GM19025 (cell line): ENCODE data around the gene CDKL1.
A peak's percentile ranks its signal among the peaks of the same experiment; 100 is the strongest.

Experiments
- ATAC-seq: cut with Tn5 transposase; IDR thresholded peaks from one replicate; pipeline ENCODE4 v1.9.1; 2021; ENCODE audit warnings: mild to moderate bottlenecking, low read depth, moderate library complexity; ENCODE audit not compliant: unreplicated experiment

Gene CDKL1

DNA sequence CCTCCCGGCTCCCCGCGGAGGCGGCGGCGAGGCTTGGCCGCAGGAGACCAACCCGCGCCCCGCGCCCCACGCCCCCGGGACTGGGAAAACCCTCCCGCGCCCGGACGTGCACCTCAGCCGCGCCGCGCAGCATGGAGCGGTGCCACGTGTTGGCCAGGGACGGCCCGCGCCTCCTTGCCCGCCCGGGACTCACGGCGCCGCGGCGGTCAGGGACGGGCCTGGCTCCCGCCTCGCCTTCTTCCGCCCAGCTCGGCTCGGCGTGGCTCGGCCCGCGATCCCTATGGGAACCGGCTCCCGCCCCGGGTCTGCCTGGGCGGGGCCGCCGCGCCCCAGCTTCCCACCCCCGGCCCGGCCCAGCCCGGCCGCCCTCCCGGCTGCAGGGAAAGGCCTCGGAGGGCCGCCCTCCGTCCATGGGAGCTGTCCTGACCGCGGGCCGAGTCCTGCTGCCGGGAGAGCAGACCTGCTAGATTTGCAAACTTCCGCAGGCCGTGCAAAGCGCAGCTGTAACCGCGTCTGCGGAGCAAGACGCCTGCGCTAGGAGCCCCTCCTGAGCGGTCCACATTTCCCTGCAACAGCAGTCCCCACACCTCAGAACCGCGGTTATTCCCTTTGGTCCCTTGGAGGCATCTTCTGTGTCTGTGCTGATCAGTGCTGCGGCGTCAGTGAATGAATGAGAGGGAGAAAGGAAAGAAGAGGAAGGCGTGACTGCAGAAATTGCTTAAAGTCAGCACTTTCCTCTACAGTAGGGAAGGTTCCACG is at the start of gene CDKL1:
Gene CDKL1 (minus strand): TSS at position 251 of the 759 bp plus-strand sequence. CDS start 1,013 bp downstream, outside the sequence.
- peak; percentile 60 for ATAC-seq

DNA sequence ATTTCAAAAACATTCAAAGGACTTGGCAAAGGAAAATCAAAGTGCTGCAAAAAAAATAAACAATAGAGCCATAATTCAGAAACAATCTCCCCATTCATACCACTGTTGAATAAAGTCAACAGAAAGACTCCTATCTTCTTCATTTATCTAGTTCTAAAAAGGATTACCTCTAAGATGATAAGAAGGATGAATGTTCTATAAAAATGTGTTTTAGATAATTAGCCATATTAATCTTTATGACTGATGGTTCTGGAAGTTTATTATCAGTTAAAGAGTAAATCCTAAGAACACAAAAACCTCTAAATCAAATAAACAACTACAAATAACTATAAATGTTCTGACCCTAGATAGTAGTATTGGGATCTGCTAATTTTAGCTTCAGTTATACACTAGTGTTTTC is 37.8 kb upstream of the CDKL1 start:
- no peak for ATAC-seq

DNA sequence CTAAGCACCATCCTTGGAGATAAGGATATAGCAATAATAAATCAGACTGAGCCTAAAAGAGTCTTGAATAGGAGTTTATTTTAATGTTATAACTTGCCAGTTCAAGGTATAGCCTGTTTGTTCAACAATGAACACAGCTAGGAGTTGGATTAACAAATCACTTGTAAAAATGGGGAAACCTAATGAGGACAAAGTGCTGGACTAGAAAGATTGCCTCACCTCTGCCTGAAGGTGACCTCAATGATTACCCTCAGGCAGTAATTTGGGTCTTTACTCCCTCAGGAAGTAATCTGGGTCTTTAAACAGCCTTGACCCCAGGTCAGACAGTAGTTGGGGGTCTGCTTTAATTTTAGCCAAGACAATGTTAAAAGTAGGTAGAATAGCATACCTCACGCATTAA is 35.5 kb upstream of the CDKL1 start:
- no peak for ATAC-seq

DNA sequence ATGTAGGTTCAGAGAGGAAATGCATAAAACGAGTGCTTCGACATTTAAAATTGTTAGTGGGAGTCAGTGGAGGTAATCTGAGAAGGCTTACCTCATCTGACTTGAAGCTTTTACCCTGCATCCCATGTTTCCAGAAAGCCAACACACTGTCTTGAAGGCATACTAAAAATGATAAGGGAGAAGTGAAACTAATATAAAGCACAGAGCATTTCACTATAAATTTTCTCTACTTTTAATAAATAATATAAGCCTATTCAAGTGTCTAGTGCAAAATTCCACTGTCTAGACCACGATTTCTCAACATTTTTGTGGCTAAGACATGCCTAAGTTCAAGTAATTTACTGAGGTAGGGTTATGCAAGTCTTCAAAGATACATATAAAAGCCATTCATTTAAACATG is 29.1 kb upstream of the CDKL1 start:
- ATAC-seq = no peak

DNA sequence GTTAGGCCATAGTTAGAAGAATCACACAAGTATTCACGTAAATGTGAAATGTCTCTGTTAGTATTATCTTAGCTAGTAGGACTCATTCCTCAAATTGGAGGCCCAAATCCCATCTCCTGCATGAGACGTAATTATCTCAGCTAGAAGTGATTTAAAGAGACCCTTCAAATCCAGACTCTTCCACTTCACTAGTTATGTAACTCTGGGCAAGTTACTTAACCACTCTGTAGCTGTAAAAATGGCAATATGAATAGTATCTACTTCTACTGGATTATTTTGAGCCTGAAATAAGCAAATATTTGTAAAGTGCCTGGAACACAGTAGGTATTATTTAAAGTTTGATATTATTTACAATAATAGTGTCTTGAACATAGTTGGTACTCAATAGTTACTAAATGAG is 28.4 kb upstream of the CDKL1 start:
- no peak for ATAC-seq

DNA sequence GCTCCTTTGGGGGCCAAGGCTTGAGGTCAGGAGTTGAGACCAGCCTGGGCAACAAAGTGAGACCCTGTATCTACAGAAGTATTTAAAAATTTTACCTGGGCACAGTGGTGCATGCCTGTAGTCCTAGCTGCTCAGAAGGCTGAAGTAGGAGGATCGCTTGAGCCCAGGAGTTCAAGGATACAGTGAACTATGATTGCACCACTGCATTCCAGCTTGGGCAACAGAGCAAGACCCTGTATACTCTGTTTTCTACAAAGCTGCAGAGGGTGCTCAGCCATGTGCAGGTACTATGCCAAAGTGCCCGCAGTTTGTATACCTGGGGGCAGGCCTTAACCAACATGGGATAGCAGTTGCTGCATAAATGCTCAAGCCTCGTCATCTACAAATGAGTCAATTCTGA is 26.8 kb upstream of the CDKL1 start:
- no peak for ATAC-seq

DNA sequence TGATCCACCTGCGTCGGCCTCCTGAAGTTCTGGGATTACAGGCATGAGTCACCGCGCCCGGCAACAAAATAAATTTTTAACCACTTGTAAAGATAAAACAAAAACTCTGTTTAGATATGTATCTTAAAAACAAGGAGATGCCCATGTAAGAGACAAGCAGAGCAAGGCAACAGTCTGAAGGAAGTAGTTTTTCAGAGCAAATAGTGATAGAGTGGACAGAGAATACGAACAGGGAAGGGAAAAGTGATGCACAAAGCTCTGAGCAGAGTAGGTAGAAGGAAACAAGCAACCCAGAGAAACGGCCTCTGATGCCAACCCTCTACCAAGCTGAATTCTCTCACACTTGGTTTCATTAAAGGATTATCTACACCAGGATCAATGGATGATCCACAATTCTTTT is 24.8 kb upstream of the CDKL1 start:
- ATAC-seq = no peak

DNA sequence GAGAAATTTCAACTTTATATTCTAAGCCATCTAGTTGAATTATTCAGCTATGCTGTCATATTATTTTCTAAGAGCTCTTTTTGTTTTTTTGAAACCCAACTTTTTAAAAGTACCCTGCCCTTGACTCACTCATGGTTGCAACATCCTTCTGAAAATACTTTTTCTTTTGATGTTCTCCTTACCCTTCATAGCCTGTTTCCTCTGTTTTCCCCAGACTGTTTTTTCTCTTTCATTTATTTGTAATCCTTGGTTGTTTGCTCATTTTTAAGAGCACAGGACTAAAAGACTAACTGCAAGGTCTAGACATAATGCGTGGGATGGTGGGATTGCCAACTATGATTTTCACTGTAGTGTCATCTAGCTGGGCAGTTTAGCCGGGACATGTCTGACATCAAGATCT is 21.2 kb upstream of the CDKL1 start:
- no peak for ATAC-seq

DNA sequence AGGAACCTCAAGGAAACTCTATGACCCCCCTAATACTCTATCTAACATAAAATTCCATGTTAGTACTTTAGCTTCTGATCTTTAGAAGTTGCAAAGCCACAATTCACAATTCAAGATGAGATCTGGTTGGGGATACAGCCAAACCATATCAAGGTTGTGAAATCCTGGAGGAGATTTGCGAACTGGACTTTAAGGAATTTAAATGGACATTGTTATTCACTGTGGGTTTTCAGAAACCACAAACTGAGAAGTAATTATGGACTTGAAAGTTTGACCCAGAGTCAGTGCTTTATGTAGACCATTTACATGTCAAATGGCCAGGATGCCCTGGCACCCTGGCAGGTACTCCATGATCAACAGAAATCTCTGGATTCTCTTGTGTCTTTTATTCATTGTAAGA is 14.2 kb upstream of the CDKL1 start:
- ATAC-seq = no peak

DNA sequence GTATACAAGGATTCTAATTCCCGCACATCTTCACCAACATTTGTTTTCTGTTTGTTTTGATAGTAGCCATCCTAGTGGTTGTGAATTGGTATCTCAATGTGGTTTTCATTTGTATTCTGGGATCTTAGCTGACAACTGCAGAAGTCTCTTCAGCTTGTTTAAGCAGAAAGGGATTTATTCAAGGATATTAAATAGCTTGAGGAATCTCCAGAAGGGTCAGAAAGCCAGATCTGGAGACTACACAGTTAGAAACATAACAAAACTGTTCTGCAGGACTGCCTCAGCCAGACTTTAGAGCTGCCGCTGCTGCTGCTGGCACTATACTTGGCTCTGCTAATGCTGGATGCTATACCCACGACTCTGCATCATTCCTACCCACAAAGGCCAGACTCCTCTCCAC is 13.4 kb upstream of the CDKL1 start:
- no peak for ATAC-seq

DNA sequence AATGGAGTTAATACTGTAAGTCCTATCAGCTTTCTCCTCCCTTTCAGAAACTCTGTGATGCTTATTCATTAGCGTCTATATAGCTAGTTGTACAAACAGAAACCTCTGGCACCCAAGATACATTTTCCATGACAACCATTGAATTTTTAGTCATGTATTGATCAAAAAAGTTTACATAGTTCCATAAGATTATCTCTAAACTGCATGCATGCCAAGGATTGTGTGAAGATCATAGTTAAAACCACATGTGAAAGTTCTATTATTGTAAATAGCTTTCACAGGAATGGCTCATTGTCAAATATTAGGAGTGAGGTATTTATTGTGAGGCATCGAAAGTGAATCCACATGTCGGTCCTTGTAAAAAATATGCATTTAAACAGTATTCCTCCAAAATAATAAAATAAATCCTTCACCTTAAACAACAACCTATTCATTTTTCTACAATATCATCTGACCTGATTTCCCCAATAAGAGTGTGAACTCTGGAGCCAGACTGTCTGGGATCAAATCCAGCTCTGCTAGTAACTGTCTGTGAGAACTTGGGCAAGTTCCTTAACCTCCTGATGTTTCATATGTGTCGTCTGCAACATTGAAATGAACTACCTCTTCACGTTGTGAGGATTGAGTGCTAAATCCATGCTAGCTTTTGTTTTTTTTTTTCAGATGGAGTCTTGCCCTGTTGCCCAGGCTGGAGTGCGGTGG is 10.6 kb upstream of the CDKL1 start:
- no peak for ATAC-seq

DNA sequence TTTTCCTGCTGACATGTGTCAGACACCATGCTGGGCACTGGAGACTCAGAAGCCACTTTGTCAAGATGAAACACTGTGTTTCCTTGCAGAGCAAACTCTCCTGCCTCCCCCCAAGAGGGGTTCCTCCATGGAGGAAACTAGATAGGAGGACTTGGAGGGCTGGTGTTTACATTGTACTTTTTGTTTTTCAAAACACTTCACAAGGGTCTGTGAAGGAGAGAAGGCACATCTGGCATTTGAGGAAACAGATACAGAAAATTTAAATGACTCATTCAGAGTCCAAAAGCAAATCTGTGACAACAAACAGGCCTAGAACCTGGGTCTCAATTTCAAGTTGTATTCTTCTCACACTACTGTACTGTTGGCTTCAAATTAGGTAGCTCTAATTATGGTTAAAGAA is 6.7 kb upstream of the CDKL1 start:
- ATAC-seq = no peak

DNA sequence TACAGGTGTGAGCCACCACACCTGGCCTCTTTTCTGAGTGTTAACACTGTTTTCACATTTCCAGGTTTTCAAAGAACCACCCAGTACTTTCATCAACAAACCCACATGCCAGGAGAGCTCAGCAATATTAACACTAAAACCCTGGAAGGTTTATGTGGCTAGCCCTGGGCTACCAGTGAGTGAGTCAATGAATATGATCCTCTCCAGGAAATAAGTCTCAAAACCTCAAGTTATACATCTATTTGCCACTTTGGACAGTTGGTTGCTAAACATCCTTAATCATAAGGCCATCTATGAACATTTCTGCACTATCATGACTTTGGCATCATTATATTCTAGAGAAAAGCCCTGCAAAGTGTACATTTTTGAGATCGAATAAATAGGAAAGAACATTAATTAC is 6.3 kb upstream of the CDKL1 start:
- ATAC-seq = no peak

DNA sequence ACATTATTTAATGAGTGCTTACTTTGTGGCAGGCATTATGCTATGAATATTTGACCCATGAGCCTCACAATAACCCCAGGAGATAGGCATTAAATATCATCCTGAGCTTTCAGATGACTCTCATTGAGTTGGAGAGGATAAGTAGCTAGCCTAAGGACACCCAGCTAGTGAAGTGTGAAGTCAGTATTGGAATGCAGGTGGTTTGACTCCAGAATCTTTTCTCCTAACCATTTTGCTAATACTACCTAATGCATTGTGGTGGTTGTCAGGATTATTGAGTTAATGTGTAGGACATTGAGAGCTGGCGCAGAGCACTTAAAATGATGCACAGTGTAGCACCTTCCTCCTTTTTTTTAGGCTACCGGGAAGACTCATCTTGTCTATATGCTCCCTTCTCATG is 3.8 kb upstream of the CDKL1 start:
- ATAC-seq = no peak

DNA sequence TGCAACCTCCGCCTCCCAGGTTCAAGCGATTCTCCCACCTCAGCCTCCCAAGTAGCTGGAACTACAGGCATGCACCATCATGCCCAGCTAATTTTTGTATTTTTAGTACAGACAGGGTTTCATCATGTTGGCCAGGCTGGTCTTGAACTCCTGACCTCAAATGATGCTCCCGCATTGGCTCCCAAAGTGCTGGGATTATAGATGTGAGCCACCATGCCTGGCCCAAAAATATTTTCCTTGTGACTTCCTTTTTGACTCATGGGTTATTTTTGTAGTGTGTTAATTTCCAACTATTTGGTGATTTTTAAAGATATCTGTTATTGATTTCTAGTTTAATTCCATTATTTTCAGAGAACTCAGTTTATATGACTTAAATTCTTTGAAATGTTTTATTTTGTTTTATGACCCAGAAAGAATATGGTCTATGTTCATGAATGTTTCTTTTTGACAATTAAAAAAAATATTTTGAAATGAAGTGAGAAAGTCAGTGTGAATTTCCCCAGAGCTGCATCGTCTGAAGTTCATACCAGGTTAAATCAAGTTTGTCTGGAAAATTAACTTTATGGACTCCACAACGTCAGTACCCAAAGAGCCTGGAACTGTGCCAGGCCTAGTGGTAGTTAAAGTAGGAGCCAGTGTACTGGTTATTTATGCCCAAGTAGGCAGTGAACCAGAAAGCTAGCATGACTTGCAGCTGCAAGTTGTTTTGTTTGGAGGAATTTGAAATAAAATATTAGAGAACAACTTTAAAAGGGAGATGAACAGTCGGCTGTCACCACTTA is 2.8 kb upstream of the CDKL1 start:
- ATAC-seq = no peak

DNA sequence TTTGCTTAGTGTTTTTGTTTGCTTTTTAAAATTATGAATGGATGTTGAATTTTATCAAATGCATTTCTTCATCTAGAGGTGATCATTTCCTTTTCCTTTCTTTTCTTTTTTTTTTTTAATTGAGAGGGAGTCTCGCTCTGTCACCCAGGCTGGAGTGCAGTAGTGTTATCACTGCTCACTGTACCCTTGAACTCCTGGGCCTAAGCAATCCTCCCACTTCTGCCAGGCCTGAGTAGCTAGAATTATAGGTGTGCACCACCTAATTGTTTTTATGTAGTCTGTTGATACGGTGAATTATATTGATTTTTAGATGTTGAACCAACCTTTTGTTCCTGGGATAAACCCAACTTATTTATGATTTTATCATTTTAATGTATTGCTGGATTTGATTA is 1.5 kb upstream of the CDKL1 start:
- no peak for ATAC-seq

DNA sequence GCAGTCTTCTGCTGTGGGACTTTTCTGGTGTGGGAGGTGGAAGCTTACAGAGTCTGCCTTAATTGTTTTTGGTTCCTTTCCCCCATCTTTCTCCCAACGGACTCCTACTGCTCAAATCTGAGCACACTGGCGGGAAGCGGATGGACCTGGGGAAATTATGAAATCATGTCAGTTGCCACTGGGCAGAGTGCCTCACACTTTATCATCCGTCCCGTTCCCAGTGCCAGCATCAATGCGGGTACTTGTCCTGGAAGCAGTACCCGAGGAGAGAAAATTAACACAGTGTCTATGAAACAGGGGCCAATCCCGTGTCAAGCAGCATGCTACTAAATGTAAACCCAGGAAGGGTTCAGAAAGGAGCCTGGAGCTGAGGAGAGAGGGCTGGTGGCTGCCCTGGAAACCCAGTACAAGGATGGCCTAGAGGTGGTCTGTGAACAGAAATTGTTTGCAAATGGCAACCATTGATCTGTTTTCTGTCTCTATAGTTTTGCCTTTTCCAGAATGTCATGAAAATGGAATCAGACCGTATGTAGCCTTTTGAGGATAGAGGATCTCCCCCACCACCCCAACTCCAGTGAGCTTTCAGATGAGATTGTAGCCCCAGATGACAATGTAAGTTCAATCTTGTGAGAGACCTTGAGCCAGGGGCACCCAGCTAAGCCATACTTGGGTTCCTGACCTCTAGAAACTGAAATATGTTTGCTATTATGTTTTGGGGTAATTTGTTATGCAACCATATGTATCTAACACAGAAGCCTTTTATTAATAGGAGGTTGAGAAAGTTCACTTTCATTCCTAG is 908 bp upstream of the CDKL1 start:
- no peak for ATAC-seq

DNA sequence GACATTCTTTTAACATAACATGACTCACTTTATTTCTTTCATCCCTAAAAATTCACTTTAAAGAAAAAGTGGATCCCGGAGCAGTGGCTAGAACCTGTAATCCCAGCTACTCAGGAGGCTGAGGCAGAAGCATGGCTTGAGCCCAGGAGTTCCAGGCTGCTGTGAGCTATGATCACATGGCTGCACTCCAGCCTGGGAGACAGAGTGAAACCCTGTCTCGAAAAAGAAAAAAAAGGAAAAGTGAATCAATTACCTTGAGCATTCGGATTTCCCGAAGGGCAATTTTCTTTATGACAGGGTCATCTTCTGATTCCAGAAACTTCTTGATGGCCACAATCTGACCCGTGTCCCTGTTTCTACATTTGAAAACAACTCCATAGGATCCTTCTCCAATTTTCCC is 1.2 kb downstream of the CDKL1 start:
- no peak for ATAC-seq

DNA sequence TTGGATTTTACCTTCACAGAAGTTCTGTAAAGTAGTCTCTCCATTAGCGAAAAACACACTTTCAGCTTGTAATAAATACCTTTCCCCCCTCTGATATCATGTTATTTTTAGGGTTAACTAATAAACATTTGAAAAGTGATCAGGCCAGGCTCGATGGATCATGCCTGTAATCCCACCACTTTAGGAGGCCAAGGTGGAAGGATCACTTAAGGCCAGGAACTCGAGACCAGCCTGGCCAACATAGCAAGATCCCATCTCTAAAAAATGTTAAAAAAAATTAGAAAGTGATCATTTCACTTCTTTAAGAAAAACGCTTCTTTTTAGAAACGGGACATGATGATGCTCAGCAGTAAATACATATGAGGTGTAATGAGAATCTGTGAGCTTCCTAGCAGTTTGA is 2.0 kb downstream of the CDKL1 start:
- ATAC-seq = no peak

DNA sequence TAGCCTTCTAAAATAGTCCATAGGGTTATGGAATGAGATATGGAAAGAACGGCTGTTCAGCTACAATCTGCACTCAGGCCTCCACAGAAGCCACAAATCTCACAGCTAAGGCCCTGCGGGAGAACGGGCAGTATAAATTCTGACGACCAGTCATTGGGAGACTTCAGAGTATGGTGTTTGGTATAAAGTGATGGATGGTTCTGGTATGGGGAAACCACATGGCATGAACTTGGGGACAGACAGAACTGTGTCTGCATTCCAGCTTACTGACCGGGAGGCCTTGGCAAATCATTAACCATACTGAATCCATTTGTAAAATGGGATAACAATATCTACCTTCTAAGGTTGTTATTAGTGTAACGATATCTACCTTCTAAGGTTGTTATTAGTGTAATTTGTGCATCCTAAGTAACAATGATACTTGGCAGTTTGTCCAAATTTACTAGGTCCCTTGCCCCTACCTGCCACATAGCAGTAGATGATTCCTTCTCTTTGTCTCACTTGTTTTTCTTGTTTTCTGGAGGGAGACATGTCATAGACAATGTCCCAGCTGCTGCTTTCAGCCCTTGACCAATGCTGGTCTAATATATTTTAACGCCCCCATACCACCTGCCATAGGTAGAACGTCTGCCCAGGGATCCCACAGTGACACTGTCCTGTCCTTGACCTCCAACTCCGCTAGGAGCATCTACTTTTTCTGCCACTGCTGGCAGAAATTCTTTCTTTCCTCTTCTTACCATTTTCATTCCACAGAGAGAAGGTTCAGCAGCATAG is 6.8 kb downstream of the CDKL1 start:
- ATAC-seq = no peak
